ENCODE results near the gene KLHL20. TPM values are rescaled to one million over a fixed set of nuclear protein-coding genes. Genes with fewer than 3 reads are reported as not detected.
"Not testable (repeated sequence)": the region's sequence is repeated elsewhere in the genome, so short reads cannot be mapped to it uniquely, and the experiment has no call there.

The KLHL20 gene
- total and polyA plus RNA-seq, 2 donors (not counting 3 experiments of a cell fraction or from before 2014, with no cell fraction given), result 14.0 to 26.9 TPM

- Histone ChIP-seq H2AFZ (ENCODE audit: low read depth, low read length) (no peak overlapping the region), H4K20me1 (replicated peaks; ENCODE audit: control insufficient read depth, extremely low read depth, insufficient read depth, low read length) (no peaks in the 10 kb centered on the region), H3K4me3 (replicated peaks in 1 of 3; ENCODE audit: insufficient read depth in 1 of 3, low read depth in 1 of 3, low read length in 3 of 3) (no peak overlapping the region), H3K79me2 (ENCODE audit: control insufficient read depth, insufficient read depth, low read length) (peaks cover 28% of the 10 kb centered on the region), H3K4me2 (ENCODE audit: insufficient read depth, low read length) (no peak overlapping the region), H3K27me3 (ENCODE audit: control insufficient read depth in 2 of 2, insufficient read depth in 2 of 2, low read length in 2 of 2) (peaks cover 0 to 2% of the 10 kb centered on the region in 2 experiments), H3K4me1 (ENCODE audit: control insufficient read depth, extremely low read depth, insufficient read depth, low read length) (peaks cover 23% of the 10 kb centered on the region), H3K9me1 (replicated peaks; ENCODE audit: control insufficient read depth, extremely low read depth, insufficient read depth, low read length) (no peaks in the 10 kb centered on the region), H3K36me3 (ENCODE audit: control insufficient read depth in 2 of 2, extremely low read depth in 1 of 2, insufficient read depth in 2 of 2, low read length in 2 of 2) (no peaks in the 10 kb centered on the region), H3K9ac (replicated peaks; ENCODE audit: extremely low read depth, insufficient read depth, low read length) (no peak overlapping the region), H3K9me3 (replicated peaks; ENCODE audit: control insufficient read depth, insufficient read depth, low read length) (no peaks in the 10 kb centered on the region), H3K27ac (ENCODE audit: insufficient read depth, low read depth, low read length) (no peak overlapping the region)
- no TSS peak for BruUV-seq (replicated peaks)
- TF ChIP-seq MYC (IDR thresholded peaks at IDR 0.05; ENCODE audit: low read depth, low read length) (no peak), CTCF (IDR thresholded peaks at IDR 0.05; ENCODE audit: extremely low read depth in 1 of 2, insufficient read depth in 1 of 2, low read depth in 1 of 2, low read length in 2 of 2) (no peak), JUN (IDR thresholded peaks at IDR 0.05; ENCODE audit: borderline replicate concordance, insufficient read depth, insufficient read length, low read depth) (no peak), POLR2AphosphoS5 (IDR thresholded peaks at IDR 0.05; ENCODE audit: insufficient read depth, low read depth, low read length) (no peak), FOS (IDR thresholded peaks at IDR 0.05; ENCODE audit: borderline replicate concordance, insufficient read depth, low read length) (no peak), GATA2 (IDR thresholded peaks at IDR 0.05; ENCODE audit: insufficient read depth, insufficient read length, low read depth, low read length) (no peak), MAX (IDR thresholded peaks at IDR 0.05; ENCODE audit: insufficient read depth, insufficient read length) (no peak), EZH2 (IDR thresholded peaks at IDR 0.05; ENCODE audit: borderline replicate concordance, low read depth, low read length, severe bottlenecking) (no peak)
- intact Hi-C loops (cut with micrococcal nuclease) (loop anchor here (10.0 kb wide), 2 partner anchors 308 to 438 kb away; partner anchors contain the start of genes RABGAP1L and RC3H1), dilution Hi-C loops (cut with MboI; ENCODE audit: extremely low pct_ligation_motif_present, low sequenced_read_pairs) (no loop called here)
- DNase-seq (ENCODE audit: low read depth, low spot score) (no peak), FAIRE-seq (no peak)
- ChIA-PET POLR2A (no interaction called here), CTCF (interaction anchor here (0.6 kb wide), 1 partner anchor 1046 kb away, joined by 3 read pairs; no protein-coding TSS in a partner anchor)
These were observed 2.5 kb downstream of the KLHL20 start for GRCh38 chr1:173717238-173717637.

GRCh38 chr1:173731331-173731730, 16.6 kb downstream of the KLHL20 start:
- H3K9ac ChIP-seq (replicated peaks; ENCODE audit: extremely low read depth, insufficient read depth, low read length); POLR2A ChIA-PET; CTCF ChIA-PET; H3K27me3 ChIP-seq (ENCODE audit: control insufficient read depth in 2 of 2, insufficient read depth in 2 of 2, low read length in 2 of 2); intact Hi-C loops (cut with micrococcal nuclease); H3K4me1 ChIP-seq (ENCODE audit: control insufficient read depth, extremely low read depth, insufficient read depth, low read length); H2AFZ ChIP-seq (ENCODE audit: low read depth, low read length); H4K20me1 ChIP-seq (replicated peaks; ENCODE audit: control insufficient read depth, extremely low read depth, insufficient read depth, low read length); FAIRE-seq; H3K36me3 ChIP-seq (ENCODE audit: control insufficient read depth in 2 of 2, extremely low read depth in 1 of 2, insufficient read depth in 2 of 2, low read length in 2 of 2); H3K9me1 ChIP-seq (replicated peaks; ENCODE audit: control insufficient read depth, extremely low read depth, insufficient read depth, low read length); H3K4me2 ChIP-seq (ENCODE audit: insufficient read depth, low read length); DNase-seq (ENCODE audit: low read depth, low spot score); H3K79me2 ChIP-seq (ENCODE audit: control insufficient read depth, insufficient read depth, low read length); H3K4me3 ChIP-seq (replicated peaks in 1 of 3; ENCODE audit: insufficient read depth in 1 of 3, low read depth in 1 of 3, low read length in 3 of 3); dilution Hi-C loops (cut with MboI; ENCODE audit: extremely low pct_ligation_motif_present, low sequenced_read_pairs); H3K9me3 ChIP-seq (replicated peaks; ENCODE audit: control insufficient read depth, insufficient read depth, low read length); BruUV-seq (replicated peaks); H3K27ac ChIP-seq (ENCODE audit: insufficient read depth, low read depth, low read length): not testable (repeated sequence)

All from endothelial cell of umbilical vein (primary cell).